H1 (cell line): ENCODE results near the gene SMARCB1. TPM values are rescaled to one million over a fixed set of nuclear protein-coding genes. Genes with fewer than 3 reads are reported as not detected.

Experiments used
- E2F6 ChIP-seq: IDR thresholded peaks from 2 replicates; pipeline ENCODE4 v1.6.1; 2012; ENCODE audit warnings: inconsistent platforms
- GABPA ChIP-seq: IDR thresholded peaks from 2 replicates; pipeline ENCODE4 v1.6.1; 2011; ENCODE audit warnings: mild to moderate bottlenecking, low read length, moderate library complexity, borderline replicate concordance; ENCODE audit not compliant: insufficient read depth
- SP1 ChIP-seq: IDR thresholded peaks from 2 replicates; pipeline ENCODE4 v1.6.1; 2011; ENCODE audit warnings: low read depth, low read length
- SRF ChIP-seq: IDR thresholded peaks from 2 replicates; pipeline ENCODE4 v1.6.1; 2011; ENCODE audit warnings: mild to moderate bottlenecking, low read depth, low read length, moderate library complexity
- polyA plus RNA-seq, 7 experiments: library from polyadenylated mRNA; depleted of rRNA in 3 of 7; stranded (reverse) in 5 of 7; unstranded in 2 of 7; fragments of >200 nt in 5 of 7; fragments of 200-250 nt in 2 of 7; gene quantifications; 1 replicate in 5 of 7; 2 replicates in 1 of 7; 4 replicates in 1 of 7; pipeline versions ENCODE4 v1.2.1 to v1.2.3, GENCODE V29; 2011 to 2013; ENCODE audit warnings: missing spikeins in 2 of 7, mixed read lengths in 2 of 7
- total RNA-seq: library from RNA; stranded (reverse); fragmentation: NEBNext Ultra II Directional; extraction: Animal tissue kit (Norgen Biotek cat#: 25700); gene quantifications from 2 replicates; pipeline ENCODE4 v1.2.1, GENCODE V29; 2021
- TF ChIP-seq, protein P1 (sequence below): IDR thresholded peaks from 2 replicates; pipeline ENCODE4 v1.6.1; 2011; ENCODE audit warnings: low read length, improper control_type of control experiment

The SMARCB1 gene
- total and polyA plus RNA-seq, 2 of the 8 experiments (the other 6 are each of a cell fraction or from before 2014, with no cell fraction given), result 116 to 145 TPM

GRCh38 chr22:23786261-23786710, 480 bp upstream of the SMARCB1 start (continued):
- TF ChIP-seq, protein P1, sequence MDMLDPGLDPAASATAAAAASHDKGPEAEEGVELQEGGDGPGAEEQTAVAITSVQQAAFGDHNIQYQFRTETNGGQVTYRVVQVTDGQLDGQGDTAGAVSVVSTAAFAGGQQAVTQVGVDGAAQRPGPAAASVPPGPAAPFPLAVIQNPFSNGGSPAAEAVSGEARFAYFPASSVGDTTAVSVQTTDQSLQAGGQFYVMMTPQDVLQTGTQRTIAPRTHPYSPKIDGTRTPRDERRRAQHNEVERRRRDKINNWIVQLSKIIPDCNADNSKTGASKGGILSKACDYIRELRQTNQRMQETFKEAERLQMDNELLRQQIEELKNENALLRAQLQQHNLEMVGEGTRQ, result no peak
- TF ChIP-seq E2F6 (no peak), SRF (no peak), SP1 (no peak), GABPA (no peak)
